Peyer's patch (tissue), 4 donors: Measurements from ENCODE around the gene GALNT9. TPM values are rescaled to one million over a fixed set of nuclear protein-coding genes. Genes with fewer than 3 reads are reported as not detected.
"Not testable (repeated sequence)": the region's sequence is repeated elsewhere in the genome, so short reads cannot be mapped to it uniquely, and the experiment has no call there.

ENCODE experiments used
- DNase-seq, 3 donors: peaks; one replicate each; pipeline ENCODE4 v3.0.0-alpha.2; 2017 to 2019
- H3K27ac ChIP-seq, 4 donors: fragments of 200-600 bp; sonication (generic); one replicate each; pipeline ENCODE4 v1.5.1; 2016 to 2019
- H3K27me3 ChIP-seq, 2 donors: fragments of 200-600 bp; sonication (generic); one replicate each; pipeline ENCODE4 v1.5.1; 2019
- H3K36me3 ChIP-seq, 3 donors: fragments of 200-600 bp; sonication (generic); one replicate each; pipeline ENCODE4 v1.5.1; 2016 to 2019
- H3K4me1 ChIP-seq, 4 donors: fragments of 200-600 bp; sonication (generic); one replicate each; pipeline ENCODE4 v1.5.1; 2016 to 2019
- H3K4me3 ChIP-seq, 4 donors: fragments of 200-600 bp; sonication (generic); 1 replicate in 3 of 4; 2 replicates in 1 of 4; pipeline ENCODE4 v1.5.1; 2016 to 2019; ENCODE audit warnings: mild to moderate bottlenecking in 1 of 4
- H3K9me3 ChIP-seq, 4 donors: fragments of 200-600 bp; sonication (generic); one replicate each; pipeline ENCODE4 v1.5.1; 2016 to 2019; ENCODE audit warnings: mild to moderate bottlenecking in 1 of 4
- POLR2A ChIP-seq, 2 donors: fragments of 450-650 bp; IDR thresholded peaks; one replicate each; pipeline ENCODE4 v1.5.1; 2017; ENCODE audit warnings: antibody characterized with exemption in 2 of 2, mild to moderate bottlenecking in 2 of 2, moderate library complexity in 2 of 2
- total RNA-seq, 4 donors: library from RNA; depleted of rRNA; stranded (reverse); fragments of >200 nt; gene quantifications; one replicate each; pipeline ENCODE4 v1.1.0, GENCODE V29; 2016
- TF ChIP-seq, protein P1 (sequence below), 6 experiments: fragments of 450-650 bp in 4 of 6; fragments of 200-600 bp in 2 of 6; sonication (generic) in 1 of 6; IDR thresholded peaks; one replicate each; pipeline ENCODE4 v1.5.1; 2017 to 2019; ENCODE audit warnings: antibody characterized with exemption in 6 of 6, mild to moderate bottlenecking in 3 of 6, moderate library complexity in 1 of 6

The GALNT9 gene
- total RNA-seq, 4 donors from 2014 or later = not detected

DNA sequence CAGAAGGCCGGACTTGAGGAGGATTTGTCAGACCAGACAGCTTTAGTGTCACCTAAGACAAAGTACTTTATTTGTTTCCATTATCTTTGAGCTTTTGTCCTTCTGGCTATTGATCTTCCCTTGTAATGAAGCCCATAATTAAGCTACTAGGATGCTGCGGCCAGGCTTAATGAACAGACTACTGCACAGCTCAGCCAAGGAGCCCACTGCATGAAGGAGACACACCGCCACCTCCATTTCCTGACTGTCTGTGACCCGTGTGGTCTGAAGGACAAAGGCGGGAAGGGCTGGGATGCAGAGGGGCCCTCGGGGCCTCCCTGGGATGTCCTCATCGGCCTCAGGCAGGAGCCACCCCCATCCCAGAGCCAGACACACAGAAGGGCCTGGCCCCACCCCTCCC lies 31.0 kb upstream of the GALNT9 start:
- Histone ChIP-seq H3K9me3 (no peaks in the 10 kb centered on the region), H3K4me3 (no peak overlapping the region), H3K36me3 (no peaks in the 10 kb centered on the region), H3K27ac (no peak overlapping the region), H3K4me1 (peaks cover 0 to 8% (median 0%) of the 10 kb centered on the region in 4 donors), H3K27me3 (no peaks in the 10 kb centered on the region)
- DNase-seq = peak in 1 of 3 donors; percentile 24
- TF ChIP-seq, protein P1, sequence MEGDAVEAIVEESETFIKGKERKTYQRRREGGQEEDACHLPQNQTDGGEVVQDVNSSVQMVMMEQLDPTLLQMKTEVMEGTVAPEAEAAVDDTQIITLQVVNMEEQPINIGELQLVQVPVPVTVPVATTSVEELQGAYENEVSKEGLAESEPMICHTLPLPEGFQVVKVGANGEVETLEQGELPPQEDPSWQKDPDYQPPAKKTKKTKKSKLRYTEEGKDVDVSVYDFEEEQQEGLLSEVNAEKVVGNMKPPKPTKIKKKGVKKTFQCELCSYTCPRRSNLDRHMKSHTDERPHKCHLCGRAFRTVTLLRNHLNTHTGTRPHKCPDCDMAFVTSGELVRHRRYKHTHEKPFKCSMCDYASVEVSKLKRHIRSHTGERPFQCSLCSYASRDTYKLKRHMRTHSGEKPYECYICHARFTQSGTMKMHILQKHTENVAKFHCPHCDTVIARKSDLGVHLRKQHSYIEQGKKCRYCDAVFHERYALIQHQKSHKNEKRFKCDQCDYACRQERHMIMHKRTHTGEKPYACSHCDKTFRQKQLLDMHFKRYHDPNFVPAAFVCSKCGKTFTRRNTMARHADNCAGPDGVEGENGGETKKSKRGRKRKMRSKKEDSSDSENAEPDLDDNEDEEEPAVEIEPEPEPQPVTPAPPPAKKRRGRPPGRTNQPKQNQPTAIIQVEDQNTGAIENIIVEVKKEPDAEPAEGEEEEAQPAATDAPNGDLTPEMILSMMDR (IDR thresholded peaks at IDR 0.05) = no peak
- no peak for TF ChIP-seq POLR2A (IDR thresholded peaks at IDR 0.05)

DNA sequence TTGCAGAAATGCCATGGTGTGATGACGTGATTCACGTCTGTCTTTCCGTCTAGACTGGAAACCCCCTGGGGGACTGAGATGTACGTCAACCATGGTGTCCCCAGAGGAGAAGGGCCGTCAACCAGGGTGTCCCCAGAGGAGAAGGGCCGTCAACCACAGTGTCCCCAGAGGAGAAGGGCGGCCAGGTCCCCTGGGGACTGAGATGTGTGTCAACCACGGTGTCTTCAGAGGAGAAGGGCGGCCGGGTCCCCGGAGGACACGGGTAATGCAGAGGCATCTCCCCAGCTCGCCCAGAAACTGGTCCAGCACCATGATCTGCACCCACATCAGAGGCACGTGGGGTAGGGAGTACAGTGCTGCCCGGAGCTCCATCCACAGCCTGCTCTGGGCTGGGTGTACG lies 30.6 kb upstream of the GALNT9 start:
- Histone ChIP-seq H3K9me3 (no peaks in the 10 kb centered on the region), H3K27me3 (no peaks in the 10 kb centered on the region), H3K36me3 (no peaks in the 10 kb centered on the region), H3K4me1 (peaks cover 0 to 8% (median 0%) of the 10 kb centered on the region in 4 donors), H3K27ac (no peak overlapping the region), H3K4me3 (no peak overlapping the region)
- TF ChIP-seq POLR2A (IDR thresholded peaks at IDR 0.05) = no peak
- TF ChIP-seq, protein P1 (IDR thresholded peaks at IDR 0.05) = no peak
- DNase-seq = peak in 1 of 3 donors; percentile 18

DNA sequence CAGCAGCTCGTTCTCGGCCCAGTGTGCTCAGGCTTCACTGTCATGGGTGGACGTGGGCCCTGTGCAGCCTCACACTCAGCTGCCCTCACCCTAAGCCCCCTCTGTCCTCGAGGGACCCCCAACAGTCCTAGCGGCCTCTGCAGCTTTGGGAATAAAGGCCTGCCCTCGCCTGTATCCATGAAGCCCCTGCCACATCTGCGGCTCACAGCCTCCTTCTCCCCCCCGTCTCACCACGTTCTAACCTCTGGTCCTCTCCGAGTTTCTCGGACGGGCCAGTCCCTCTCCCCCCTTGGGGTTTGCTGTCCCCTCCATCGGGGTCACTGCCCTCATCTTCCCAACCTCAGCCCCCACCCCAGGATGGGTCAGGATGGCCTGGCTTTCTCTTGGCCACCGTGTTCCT lies 30.2 kb upstream of the GALNT9 start:
- H3K9me3 ChIP-seq = no peaks in the 10 kb centered on the region
- H3K27ac ChIP-seq = no peak overlapping the region
- TF ChIP-seq POLR2A (IDR thresholded peaks at IDR 0.05) = no peak
- TF ChIP-seq, protein P1 (IDR thresholded peaks at IDR 0.05) = no peak
- no peaks in the 10 kb centered on the region for H3K36me3 ChIP-seq
- no peaks in the 10 kb centered on the region for H3K27me3 ChIP-seq
- peaks cover 0 to 8% (median 0%) of the 10 kb centered on the region in 4 donors for H3K4me1 ChIP-seq
- DNase-seq = peak in 1 of 3 donors; percentile 10
- H3K4me3 ChIP-seq = no peak overlapping the region

DNA sequence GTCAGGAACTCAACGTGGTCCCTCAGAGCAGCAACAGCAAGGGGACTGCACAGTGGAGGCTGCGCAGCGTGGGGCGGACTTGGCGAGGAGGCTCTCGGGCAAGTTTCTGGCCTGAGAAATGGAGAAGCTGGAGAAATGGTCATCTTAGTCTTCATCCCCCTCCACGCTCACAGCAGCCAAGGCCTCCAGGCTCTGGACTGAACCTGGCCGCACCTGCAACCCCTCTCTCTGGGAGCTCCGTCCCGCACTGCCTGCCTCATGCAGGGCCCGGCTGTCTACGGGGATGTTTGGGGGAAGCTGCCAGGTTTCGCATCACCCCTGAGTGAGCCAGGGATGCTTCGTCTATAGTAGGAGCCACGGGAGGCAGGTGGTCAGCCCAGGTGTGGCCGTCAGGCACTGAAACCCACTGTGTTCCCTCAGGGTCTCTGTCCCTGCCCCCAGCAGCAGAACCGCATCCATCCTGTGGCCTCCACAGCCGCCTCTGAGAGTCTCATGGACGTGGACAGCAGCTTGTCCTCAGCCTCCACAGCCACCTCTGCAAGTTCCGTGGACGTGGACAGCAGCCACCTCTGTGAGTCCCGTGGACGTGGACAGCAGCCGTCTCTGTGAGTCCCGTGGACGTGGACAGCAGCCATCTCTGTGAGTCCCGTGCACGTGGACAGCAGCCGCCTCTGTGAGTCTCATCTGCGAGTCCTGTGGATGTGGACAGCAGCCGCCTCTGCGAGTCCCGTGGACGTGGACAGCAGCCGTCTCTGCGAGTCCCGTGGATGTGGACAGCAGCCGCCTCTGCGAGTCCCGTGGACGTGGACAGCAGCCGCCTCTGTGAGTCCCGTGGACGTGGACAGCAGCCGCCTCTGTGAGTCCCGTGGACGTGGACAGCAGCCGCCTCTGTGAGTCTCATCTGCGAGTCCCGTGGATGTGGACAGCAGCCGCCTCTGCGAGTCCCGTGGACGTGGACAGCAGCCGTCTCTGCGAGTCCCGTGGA lies 29.1 kb upstream of the GALNT9 start:
- not testable (repeated sequence) for H3K27ac ChIP-seq, H3K4me3 ChIP-seq, H3K9me3 ChIP-seq, H3K4me1 ChIP-seq, H3K27me3 ChIP-seq, H3K36me3 ChIP-seq
- peak in 1 of 3 donors; percentile 34 for DNase-seq

DNA sequence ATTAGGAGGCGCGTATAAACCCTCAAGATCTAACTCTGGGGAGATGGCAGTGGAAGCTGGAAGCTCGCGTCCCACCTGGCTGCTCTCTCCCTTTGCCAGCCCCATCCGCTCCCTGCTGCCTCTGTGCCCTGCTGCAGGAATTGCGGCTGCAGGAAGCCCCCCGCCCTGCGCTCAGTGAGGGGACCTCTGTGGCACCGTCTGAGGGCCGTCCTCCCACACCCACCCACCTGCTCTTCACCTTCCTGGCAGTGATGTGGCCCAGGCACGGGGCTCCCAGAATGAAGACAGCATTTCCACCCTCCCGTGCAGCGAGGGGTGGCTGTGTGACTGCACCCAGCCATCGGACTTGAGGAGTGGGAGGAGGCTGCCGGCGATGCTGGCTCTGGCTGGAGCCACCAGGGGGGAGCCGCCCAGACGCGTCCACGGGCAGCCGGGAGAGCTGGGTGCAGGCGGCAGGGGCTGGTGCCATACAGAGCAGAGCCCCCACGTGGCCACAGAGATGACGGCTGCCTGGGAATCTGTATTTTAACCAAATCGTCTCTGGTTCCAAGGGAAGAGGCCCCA lies 28.3 kb upstream of the GALNT9 start:
- Histone ChIP-seq H3K4me3 (no peak overlapping the region), H3K27me3 (no peaks in the 10 kb centered on the region), H3K27ac (no peak overlapping the region), H3K4me1 (peaks cover 0 to 8% (median 0%) of the 10 kb centered on the region in 4 donors), H3K36me3 (no peaks in the 10 kb centered on the region), H3K9me3 (no peaks in the 10 kb centered on the region)
- TF ChIP-seq POLR2A (IDR thresholded peaks at IDR 0.05) = no peak
- DNase-seq = peak in 1 of 3 donors; percentile 31

DNA sequence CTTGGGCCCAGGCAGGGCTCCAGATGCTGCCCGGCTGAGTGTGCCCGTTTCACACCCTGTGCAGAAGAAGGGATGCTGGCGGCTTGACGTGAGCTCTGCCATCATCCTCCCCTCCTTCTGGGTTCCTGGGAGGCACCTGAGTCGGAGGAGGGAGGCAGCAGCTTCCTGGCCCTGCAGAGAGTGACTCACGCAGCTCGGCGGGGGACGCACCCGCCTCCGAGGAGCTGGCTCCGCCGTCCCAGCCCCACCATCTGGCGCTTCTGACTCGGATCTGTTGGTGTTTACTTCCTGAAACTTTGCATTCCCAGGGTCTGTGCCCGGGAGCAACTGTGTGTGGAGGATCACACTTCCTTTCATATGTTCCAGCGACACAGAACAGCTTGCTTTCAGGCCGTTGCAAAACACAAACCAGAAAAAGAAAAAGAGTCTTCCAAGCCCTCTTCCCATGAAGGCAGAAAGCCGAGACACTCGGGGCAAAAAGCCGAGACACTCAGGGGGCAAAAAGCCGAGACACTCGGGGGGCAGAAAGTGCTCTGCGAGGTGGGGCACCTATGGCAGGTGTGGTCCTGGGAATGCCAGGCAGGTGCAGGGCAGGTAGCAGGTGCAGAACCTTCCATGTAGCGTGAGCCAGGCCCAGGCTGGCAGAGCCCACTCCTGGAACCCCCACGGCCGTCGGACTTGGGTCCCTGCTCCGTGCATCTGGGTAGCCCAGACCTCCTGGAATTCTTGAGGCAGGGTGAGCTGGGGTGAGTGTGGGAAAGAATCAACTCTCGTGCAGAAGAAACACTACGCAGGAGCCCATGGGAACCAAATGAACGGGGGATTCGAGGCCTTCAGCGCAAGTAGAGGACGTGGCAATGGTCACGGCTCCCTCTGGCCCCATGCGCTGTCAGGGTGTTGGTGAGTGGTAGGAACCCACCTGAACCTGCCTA lies 27.6 kb upstream of the GALNT9 start:
- Histone ChIP-seq H3K9me3 (no peaks in the 10 kb centered on the region), H3K27ac (peak overlapping the region in 1 of 4 donors; percentile 10), H3K36me3 (no peaks in the 10 kb centered on the region), H3K27me3 (no peaks in the 10 kb centered on the region), H3K4me3 (no peak overlapping the region), H3K4me1 (peaks cover 0 to 8% (median 0%) of the 10 kb centered on the region in 4 donors)
- DNase-seq = peak in 2 of 3 donors; percentile 53 to 65
- TF ChIP-seq POLR2A (IDR thresholded peaks at IDR 0.05) = no peak
- TF ChIP-seq, protein P1 (IDR thresholded peaks at IDR 0.05) = no peak
